DMS79 treated with DMSO at 0.1 percent for 48 hours (cell line): Measurements from ENCODE around the gene IRS2.

ENCODE experiments used
- DNase-seq: peaks from one replicate; lab custom pipeline; 2025; lab: John Stamatoyannopoulos, UW

IRS2 gene

DNA sequence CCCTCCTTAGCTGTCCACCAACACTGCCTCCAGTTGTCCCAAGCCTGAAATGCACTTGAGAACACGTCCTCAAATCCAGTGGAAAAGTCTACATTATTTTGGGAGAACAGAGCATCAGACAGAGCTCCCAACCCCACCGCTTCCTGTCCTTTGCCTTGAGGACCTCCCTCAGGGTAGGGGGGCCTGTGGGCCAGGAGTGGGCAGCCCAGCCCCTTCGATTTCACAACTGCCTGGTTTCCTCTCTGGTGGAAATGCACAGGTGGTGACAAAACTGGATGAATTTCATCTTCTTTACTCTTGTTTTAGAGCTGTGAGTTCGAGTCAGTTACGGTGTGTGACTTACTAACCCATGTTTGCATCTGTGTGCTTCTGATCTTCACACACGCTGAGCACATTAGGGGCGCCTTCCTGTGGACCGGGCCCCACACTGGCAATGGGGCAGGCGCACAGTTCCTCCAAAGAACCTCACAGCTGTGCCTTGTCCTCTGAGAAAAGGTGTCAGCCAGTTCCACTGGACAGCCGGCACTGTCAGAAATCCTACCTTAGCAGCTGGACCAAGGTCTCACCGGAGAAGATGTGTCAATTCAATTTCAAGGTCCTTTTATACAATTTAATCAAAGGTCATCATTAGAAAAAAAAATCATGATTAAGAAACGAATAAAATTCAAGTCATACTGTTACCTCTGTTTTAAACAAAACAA, 80.2 kb downstream of the IRS2 start:
- no peak for DNase-seq

DNA sequence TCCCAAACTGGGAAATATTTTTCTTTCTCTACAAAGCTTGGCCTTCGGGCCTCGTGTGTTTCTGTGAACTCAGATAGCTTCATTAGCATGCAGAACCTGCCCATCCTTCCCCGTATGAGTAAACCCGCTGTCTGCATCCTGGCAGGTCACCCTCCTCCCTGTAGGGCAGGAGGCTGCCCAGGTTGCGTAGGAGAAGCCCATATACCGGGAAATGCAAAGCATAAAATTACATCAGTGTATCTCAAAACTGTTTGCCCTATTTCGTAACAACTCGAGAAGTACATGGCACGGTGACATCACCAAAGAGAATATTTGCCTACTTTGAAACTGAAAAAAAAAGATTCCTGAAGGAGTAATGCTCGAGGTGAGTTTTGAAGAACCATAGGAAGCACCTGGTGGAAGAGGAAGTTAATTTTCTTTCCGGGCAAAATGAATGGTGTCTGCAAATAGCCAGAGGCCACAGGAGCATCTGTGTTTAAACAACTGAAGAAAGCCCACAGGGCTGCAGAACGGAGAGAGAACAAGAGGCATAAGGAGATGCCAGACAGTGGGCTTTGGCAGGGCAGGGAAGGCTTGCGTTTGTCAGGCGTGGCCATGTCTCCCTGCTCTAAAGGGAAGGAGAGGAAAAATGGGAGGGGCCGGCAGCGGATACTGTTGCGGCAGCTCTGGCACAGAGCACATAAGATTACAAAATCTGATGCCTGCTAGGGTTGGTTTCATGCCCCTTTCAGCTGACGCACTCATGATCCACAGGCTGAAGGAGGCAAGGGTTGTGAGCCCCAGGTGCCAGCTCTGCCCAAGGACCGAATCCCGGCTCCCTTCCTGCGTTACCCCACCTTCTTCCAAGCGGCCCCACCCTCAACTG, 81.4 kb downstream of the IRS2 start:
- DNase-seq, result no peak

DNA sequence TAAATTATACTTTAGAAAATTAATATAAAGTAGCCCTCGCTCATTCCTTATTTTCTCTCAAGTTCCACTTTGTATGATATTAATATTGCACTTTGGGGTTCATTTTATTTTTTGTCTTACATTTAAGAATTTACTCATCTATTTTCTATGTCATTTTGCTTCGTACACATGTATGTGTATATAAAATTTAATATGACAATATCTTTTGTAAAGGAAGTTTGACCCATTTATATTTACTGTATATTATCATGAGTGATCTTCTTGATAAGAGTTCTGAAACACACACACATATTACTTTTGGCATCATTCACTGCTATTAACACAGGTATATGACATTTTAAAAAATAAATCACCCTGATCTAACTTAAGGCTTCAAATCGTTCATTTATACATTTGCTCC, 83.1 kb downstream of the IRS2 start:
- no peak for DNase-seq
